GM19238 (cell line): ENCODE results near the gene KCNT1.

Source experiments
- DNase-seq: peaks from one replicate; pipeline ENCODE4 v3.0.0; 2011; ENCODE audit warnings: low spot score; ENCODE audit not compliant: insufficient read length

The KCNT1 gene

DNA sequence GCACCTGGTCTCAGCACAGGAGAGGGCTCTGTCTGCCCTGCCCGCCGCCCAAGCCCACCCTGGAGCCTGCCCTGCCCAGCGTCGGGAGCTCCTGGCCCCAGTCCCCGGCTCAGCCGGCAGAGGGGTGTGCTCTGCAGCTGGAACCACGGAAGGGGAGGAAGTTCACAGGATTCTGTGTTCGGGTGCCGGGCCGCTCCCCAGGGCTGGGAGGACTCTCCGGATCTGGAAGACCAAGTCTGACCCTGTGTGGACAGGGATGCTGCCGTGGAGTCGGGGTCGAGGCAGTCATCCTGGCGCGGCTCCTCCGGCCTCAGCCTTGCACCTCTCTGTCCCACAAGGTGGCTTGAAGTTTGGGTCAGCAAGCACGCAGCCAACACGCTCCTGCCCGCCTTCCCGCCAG is 78.6 kb downstream of the KCNT1 start:
- DNase-seq: no peak

DNA sequence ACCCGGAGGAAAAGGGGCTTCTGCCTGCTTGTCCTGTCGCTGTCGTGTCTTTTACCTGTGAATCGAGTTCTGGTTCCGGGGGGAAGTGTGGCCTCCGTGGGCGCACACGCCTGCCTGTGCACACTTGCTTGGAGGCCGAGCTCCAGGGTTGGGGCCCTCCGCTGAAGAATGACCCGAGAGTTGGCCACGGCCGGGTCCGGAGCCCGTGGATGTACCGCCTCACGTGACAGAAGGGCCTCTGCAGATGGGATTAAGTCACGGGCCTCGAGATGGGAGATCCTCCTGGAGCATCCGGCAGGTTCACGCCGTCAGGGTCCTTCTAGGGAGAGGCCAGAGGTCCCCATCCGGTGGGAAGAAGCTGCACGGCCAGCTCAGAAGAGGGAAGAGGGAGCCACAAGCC is 81.0 kb downstream of the KCNT1 start:
- no peak for DNase-seq

DNA sequence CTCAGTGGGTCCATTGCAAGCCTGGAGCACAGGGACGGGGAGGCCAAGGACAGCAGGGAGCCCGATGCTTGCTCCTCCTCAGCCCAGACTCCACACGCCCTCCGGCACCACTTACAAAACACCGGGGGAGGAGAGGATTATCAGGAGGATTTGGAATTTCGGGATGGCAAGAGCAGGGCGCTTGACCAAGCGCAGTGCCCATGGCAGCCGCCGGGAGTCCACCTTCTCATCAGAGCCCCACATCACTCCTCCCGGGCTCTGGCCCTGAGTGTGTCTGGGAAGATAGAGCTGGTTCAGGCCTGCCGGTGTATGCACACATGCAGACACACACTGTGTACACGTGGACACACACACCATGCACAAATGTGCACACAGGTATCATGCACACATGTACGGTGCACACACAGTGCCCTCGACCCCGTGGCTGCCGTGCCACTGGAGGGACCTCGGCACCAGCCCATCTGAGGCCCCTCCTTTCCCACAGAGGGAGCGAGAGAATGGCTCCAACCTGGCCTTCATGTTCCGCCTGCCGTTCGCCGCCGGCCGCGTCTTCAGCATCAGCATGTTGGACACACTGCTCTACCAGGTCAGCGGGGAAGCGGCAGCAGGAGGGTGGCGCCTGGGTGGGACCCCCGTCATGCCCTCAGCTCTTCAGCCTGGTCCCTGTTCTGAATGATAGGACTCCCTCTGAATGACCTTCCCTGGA is 81.7 kb downstream of the KCNT1 start:
- DNase-seq: no peak

DNA sequence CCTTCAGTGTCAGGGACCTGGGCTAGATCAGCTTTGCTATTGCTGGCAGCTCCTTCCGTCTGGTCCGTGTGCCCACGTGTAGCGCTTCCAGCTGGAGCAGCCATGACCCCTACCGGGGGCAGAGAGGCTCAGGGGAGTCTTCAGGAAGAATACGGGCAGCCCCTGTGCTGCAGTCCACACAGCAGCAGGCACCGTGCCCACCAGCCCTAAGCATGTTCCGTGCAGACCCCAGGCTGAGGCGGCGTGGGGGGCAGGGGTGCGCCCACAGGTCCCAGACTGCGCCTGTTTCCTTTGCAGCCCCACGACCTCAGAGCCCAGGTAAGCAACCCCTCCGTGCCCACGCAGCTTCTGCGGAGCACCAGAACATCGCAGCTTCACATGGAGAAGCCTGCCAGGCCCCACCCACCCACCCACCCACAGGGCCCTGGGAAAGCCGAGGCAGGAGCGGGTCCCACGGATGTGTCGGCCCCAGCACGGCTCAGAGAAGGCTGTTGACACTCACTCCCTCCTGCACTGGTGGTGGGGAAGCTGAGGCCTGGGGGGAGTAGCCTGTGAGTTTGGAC is 83.1 kb downstream of the KCNT1 start:
- DNase-seq: no peak

DNA sequence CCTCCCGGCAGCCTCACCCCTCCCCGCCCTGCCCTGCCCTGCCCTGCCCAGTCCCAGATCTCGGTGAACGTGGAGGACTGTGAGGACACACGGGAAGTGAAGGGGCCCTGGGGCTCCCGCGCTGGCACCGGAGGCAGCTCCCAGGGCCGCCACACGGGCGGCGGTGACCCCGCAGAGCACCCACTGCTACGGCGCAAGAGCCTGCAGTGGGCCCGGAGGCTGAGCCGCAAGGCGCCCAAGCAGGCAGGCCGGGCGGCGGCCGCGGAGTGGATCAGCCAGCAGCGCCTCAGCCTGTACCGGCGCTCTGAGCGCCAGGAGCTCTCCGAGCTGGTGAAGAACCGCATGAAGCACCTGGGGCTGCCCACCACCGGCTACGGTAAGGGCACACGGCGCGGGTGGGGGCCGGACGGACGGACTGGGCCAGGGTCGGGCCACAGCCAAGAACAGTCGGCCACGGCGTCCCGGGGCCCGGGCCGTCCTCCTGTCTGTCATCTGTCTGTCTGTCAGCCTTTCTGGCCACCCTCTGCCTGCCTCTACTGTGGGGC is 84.2 kb downstream of the KCNT1 start:
- no peak for DNase-seq

DNA sequence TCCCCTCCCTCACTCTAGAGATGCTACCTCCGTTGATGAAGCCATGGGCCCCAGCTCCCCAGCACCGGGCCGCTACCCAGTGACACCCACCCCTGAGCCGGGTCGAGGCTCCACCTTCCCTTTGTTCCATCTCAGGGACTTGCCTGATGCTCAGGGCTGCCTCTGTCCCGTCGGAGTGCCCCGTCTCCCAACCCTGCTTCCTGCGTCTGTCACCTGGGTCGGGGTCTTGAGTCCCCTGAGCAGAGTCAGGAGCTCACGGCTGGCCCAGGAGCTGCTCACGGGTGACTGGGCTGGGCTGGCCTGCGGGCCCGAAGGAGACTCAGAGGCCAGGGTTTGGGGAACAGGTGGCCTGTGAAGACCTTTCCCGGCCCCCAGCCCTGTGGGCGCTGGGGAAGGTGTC is 85.3 kb downstream of the KCNT1 start:
- DNase-seq: no peak

GRCh38 chr9:135787776-135788575 is 86.0 kb downstream of the KCNT1 start:
- DNase-seq: no peak

- DNase-seq: no peak
Observed at GRCh38 chr9:135788576-135789300, 86.8 kb downstream of the KCNT1 start.

- no peak for DNase-seq
Observed at GRCh38 chr9:135789838-135790291, 87.9 kb downstream of the KCNT1 start.

GRCh38 chr9:135790356-135790755 is 88.4 kb downstream of the KCNT1 start:
- DNase-seq: no peak

DNA sequence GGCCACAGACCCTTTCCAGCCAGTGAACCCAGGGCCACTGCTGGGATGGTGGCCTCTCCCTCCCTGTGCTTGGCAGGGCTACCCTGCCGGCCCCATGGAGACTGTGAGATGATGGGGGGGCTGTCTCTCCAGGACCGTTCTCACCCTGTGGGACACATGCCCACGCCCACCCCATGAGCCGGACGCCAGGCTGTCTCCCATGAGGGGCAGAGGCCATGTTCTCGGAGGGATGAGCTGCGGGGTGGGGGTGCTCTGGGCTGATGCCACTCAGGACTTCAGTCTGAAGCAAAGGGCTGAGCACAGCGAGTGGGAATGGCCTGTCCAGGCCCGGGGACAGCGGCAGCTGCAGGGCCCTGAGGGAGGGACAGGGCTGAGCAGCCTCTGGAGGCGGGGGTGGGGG is 88.9 kb downstream of the KCNT1 start:
- DNase-seq: no peak

GRCh38 chr9:135791431-135792267 is 89.7 kb downstream of the KCNT1 start:
- no peak for DNase-seq

GRCh38 chr9:135792268-135793128 is 90.5 kb downstream of the KCNT1 start:
- DNase-seq: no peak

- DNase-seq: no peak
Observed at GRCh38 chr9:135793221-135794056, 91.5 kb downstream of the KCNT1 start.

- no peak for DNase-seq
Observed at GRCh38 chr9:135794057-135794335, 92.0 kb downstream of the KCNT1 start.

GRCh38 chr9:135794361-135794885 is 92.4 kb downstream of the KCNT1 start:
- no peak for DNase-seq

GRCh38 chr9:135795391-135795790 is 93.4 kb downstream of the KCNT1 start:
- DNase-seq: no peak

GRCh38 chr9:135796784-135797485 is 95.0 kb downstream of the KCNT1 start:
- no peak for DNase-seq
